Sigmoid colon (tissue), 7 donors: ENCODE results near the gene ADSS1. TPM values are rescaled to one million over a fixed set of nuclear protein-coding genes. Genes with fewer than 3 reads are reported as not detected.

Source experiments
- DNase-seq: peaks from one replicate; pipeline ENCODE4 v3.0.0-alpha.2; 2019
- H3K27ac ChIP-seq, 4 donors: fragments of 200-600 bp; sonication (generic); one replicate each; pipeline ENCODE4 v1.5.1; 2016 to 2019; ENCODE audit warnings: mild to moderate bottlenecking in 1 of 4
- H3K27me3 ChIP-seq, 3 donors: fragments of 200-600 bp; sonication (generic); one replicate each; pipeline ENCODE4 v1.5.1; 2019; ENCODE audit warnings: mild to moderate bottlenecking in 1 of 3
- H3K36me3 ChIP-seq, 4 donors: fragments of 200-600 bp; sonication (generic); one replicate each; pipeline ENCODE4 v1.5.1; 2016 to 2019
- H3K4me1 ChIP-seq, 4 donors: fragments of 200-600 bp; sonication (generic); one replicate each; pipeline ENCODE4 v1.5.1; 2017 to 2019
- H3K4me3 ChIP-seq, 4 donors: fragments of 200-600 bp; sonication (generic); one replicate each; pipeline ENCODE4 v1.5.1; 2017 to 2019; ENCODE audit warnings: mild to moderate bottlenecking in 2 of 4, moderate library complexity in 1 of 4
- H3K9me3 ChIP-seq, 4 donors: fragments of 200-600 bp in 3 of 4; sonication (generic) in 3 of 4; one replicate each; pipeline versions ENCODE4 v1.5.1 to v1.6.1; 2013 to 2019
- EP300 ChIP-seq, 4 donors: sonication (generic); formaldehyde crosslinking; IDR thresholded peaks; one replicate each; pipeline ENCODE4 v1.6.1; 2017; ENCODE audit warnings: antibody characterized with exemption in 4 of 4
- POLR2A ChIP-seq, 2 donors: fragments of 450-650 bp; IDR thresholded peaks; one replicate each; pipeline ENCODE4 v1.6.1; 2016; ENCODE audit warnings: antibody characterized with exemption in 2 of 2, mild to moderate bottlenecking in 2 of 2, moderate library complexity in 2 of 2
- POLR2AphosphoS5 ChIP-seq, 4 donors: sonication (generic); formaldehyde crosslinking; IDR thresholded peaks; one replicate each; pipeline ENCODE4 v1.6.1; 2017; ENCODE audit warnings: antibody characterized with exemption in 4 of 4
- WGBS, 2 donors: extraction: QIAGEN DNeasy Blood & Tissue Kit; methylation state at CpG; one replicate each; pipeline ENCODE4 v1.1.7; 2013; 5-methylcytosine and 5-hydroxymethylcytosine counted together
- intact Hi-C: fragments of 100-400 bp; cut with DNase I; formaldehyde crosslinking; loops from one replicate; pipeline ENCODE4 v1.15.1; 2023
- polyA plus RNA-seq, 3 donors: library from polyadenylated mRNA; stranded (reverse); fragments of 200-250 nt; gene quantifications; one replicate each; pipeline ENCODE4 v1.2.3, GENCODE V29; 2013
- total RNA-seq, 4 donors: library from RNA; depleted of rRNA; stranded (reverse); fragments of >200 nt; gene quantifications; one replicate each; pipeline ENCODE4 v1.1.0, GENCODE V29; 2016
- TF ChIP-seq, protein P1 (sequence below), 4 experiments: fragments of 450-650 bp in 3 of 4; fragments of 200-600 bp in 1 of 4; IDR thresholded peaks; one replicate each; pipeline ENCODE4 v1.5.1; 2016 to 2019; ENCODE audit warnings: antibody characterized with exemption in 4 of 4, mild to moderate bottlenecking in 3 of 4, moderate library complexity in 2 of 4
- donor health status: healthy with polysubstance abuse.
- donor health status: Bipolar disorder and iron deficiency.
- donor health status: healthy.

The ADSS1 gene
- total and polyA plus RNA-seq, 7 donors: 2.0 to 10.2 (median 5.3) TPM

- no peak for DNase-seq
- no peaks in the 10 kb centered on the region for H3K27me3 ChIP-seq
- WGBS, 2 donors: 94 to 95% methylated on average over 18 of the region's 18 CpGs
- H3K9me3 ChIP-seq: no peaks in the 10 kb centered on the region
- no peaks in the 10 kb centered on the region for H3K36me3 ChIP-seq
- no peak overlapping the region for H3K27ac ChIP-seq
- H3K4me1 ChIP-seq: peaks cover 0 to 20% (median 12%) of the 10 kb centered on the region in 4 donors
- intact Hi-C loops: no loop called here
- no peak overlapping the region for H3K4me3 ChIP-seq
- TF ChIP-seq EP300 (IDR thresholded peaks at IDR 0.05) (no peak), POLR2AphosphoS5 (IDR thresholded peaks at IDR 0.05) (no peak), POLR2A (IDR thresholded peaks at IDR 0.05) (no peak)
- TF ChIP-seq, protein P1, sequence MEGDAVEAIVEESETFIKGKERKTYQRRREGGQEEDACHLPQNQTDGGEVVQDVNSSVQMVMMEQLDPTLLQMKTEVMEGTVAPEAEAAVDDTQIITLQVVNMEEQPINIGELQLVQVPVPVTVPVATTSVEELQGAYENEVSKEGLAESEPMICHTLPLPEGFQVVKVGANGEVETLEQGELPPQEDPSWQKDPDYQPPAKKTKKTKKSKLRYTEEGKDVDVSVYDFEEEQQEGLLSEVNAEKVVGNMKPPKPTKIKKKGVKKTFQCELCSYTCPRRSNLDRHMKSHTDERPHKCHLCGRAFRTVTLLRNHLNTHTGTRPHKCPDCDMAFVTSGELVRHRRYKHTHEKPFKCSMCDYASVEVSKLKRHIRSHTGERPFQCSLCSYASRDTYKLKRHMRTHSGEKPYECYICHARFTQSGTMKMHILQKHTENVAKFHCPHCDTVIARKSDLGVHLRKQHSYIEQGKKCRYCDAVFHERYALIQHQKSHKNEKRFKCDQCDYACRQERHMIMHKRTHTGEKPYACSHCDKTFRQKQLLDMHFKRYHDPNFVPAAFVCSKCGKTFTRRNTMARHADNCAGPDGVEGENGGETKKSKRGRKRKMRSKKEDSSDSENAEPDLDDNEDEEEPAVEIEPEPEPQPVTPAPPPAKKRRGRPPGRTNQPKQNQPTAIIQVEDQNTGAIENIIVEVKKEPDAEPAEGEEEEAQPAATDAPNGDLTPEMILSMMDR (IDR thresholded peaks at IDR 0.05): no peak
Measured at GRCh38 chr14:104738375-104739019, 14.5 kb downstream of the ADSS1 start.

- Histone ChIP-seq H3K27ac (no peak overlapping the region), H3K4me1 (peaks cover 0 to 20% (median 12%) of the 10 kb centered on the region in 4 donors), H3K9me3 (no peaks in the 10 kb centered on the region), H3K27me3 (no peaks in the 10 kb centered on the region), H3K4me3 (no peak overlapping the region), H3K36me3 (no peaks in the 10 kb centered on the region)
- WGBS, 2 donors: 95 to 96% methylated on average over 17 of the region's 17 CpGs
- TF ChIP-seq, protein P1 (IDR thresholded peaks at IDR 0.05): no peak
- TF ChIP-seq POLR2A (IDR thresholded peaks at IDR 0.05) (no peak), EP300 (IDR thresholded peaks at IDR 0.05) (no peak), POLR2AphosphoS5 (IDR thresholded peaks at IDR 0.05) (no peak)
- no peak for DNase-seq
- intact Hi-C loops: no loop called here
Measured at GRCh38 chr14:104739026-104739425, 15.0 kb downstream of the ADSS1 start.

DNA sequence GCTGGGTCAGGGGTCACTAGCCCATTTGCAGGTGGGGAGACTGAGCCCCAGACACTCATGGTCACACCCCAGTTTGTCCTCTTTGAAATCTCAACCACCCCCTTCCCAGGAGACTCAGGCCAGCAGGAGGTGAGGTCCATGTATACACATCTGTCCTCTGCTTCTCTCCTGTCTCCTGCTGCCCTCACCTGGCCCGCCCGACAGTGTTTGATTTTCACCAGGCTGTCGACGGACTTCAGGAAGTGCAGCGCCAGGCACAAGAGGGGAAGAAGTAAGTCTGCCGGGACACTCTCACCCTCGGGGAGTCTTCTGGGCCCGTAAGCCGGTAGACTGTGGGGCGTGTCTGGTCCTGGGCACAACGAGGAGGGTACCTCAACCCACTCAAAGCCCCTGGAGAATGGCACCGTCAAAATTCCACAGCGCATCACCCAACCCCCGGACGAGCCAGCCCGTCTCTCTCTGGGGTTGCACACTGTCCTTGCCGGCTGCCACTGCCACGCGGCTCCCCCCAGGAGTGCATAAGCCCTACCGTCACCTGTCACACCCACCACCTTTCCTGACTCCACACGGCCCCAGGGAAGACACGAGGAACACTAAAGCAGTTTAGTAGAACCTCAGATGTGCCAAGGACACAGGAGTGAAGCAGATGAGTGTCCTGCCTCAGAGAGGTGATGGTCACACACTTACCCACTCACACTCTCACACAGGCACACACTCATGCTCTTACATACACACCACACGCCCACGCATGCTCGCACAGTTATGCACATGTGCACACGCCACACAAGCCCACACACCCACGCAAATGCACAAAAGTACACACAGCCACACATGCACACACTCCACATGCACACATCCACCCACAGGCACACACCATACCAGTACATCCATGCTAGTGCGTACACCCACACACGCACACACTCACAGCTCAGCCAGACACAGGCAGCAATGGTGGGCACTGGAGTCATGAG is 15.8 kb downstream of the ADSS1 start:
- Histone ChIP-seq H3K36me3 (no peaks in the 10 kb centered on the region), H3K4me1 (peaks cover 0 to 20% (median 12%) of the 10 kb centered on the region in 4 donors), H3K27ac (no peak overlapping the region), H3K9me3 (no peaks in the 10 kb centered on the region), H3K27me3 (no peaks in the 10 kb centered on the region), H3K4me3 (no peak overlapping the region)
- intact Hi-C loops: no loop called here
- 71 to 83% methylated on average over 29 of the region's 29 CpGs for WGBS, 2 donors
- TF ChIP-seq POLR2AphosphoS5 (IDR thresholded peaks at IDR 0.05) (no peak), EP300 (IDR thresholded peaks at IDR 0.05) (no peak), POLR2A (IDR thresholded peaks at IDR 0.05) (no peak)
- TF ChIP-seq, protein P1 (IDR thresholded peaks at IDR 0.05): no peak
- no peak for DNase-seq

- H3K36me3 ChIP-seq: no peaks in the 10 kb centered on the region
- intact Hi-C loops: no loop called here
Measured at GRCh38 chr14:104741108-104741802, 17.2 kb downstream of the ADSS1 start.

More at GRCh38 chr14:104741108-104741802, 17.2 kb downstream of the ADSS1 start:
- Histone ChIP-seq H3K9me3 (no peaks in the 10 kb centered on the region), H3K4me1 (peaks cover 0 to 14% (median 5%) of the 10 kb centered on the region in 4 donors), H3K4me3 (no peak overlapping the region), H3K27ac (no peak overlapping the region), H3K27me3 (no peaks in the 10 kb centered on the region)
- 86 to 92% methylated on average over 29 of the region's 29 CpGs for WGBS, 2 donors
- no peak for DNase-seq
- TF ChIP-seq EP300 (IDR thresholded peaks at IDR 0.05): no peak
